HCT116 (cell line): ENCODE data around the gene NR4A1. TPM values are rescaled to one million over a fixed set of nuclear protein-coding genes. Genes with fewer than 3 reads are reported as not detected.
A peak's percentile ranks its signal among the peaks of the same experiment; 100 is the strongest.

ENCODE experiments used
- CBX3 ChIP-seq: IDR thresholded peaks from 2 replicates; pipeline ENCODE4 v1.6.1; 2012; ENCODE audit warnings: low read depth
- CEBPB ChIP-seq: IDR thresholded peaks from 2 replicates; pipeline ENCODE4 v1.6.1; 2012; ENCODE audit warnings: low read depth
- EZH2phosphoT487 ChIP-seq: fragments of 200-600 bp; IDR thresholded peaks from 2 replicates; pipeline ENCODE4 v1.6.1; 2018; ENCODE audit warnings: antibody characterized with exemption, borderline replicate concordance
- JUND ChIP-seq: IDR thresholded peaks from 2 replicates; pipeline ENCODE4 v1.6.1; 2012
- POLR2A ChIP-seq: IDR thresholded peaks from 2 replicates; pipeline ENCODE4 v1.7.0; 2011; ENCODE audit warnings: borderline replicate concordance; ENCODE audit not compliant: insufficient read depth, insufficient read length; ENCODE audit errors: extremely low read depth
- POLR2AphosphoS5 ChIP-seq: IDR thresholded peaks from 2 replicates; pipeline ENCODE4 v1.6.1; 2011; ENCODE audit warnings: mild to moderate bottlenecking, low read depth, low read length, moderate library complexity
- RAD21 ChIP-seq: IDR thresholded peaks from 2 replicates; pipeline ENCODE4 v1.6.1; 2012; ENCODE audit warnings: low read depth, mild to moderate bottlenecking
- SIN3A ChIP-seq: IDR thresholded peaks from 2 replicates; pipeline ENCODE4 v1.6.1; 2012; ENCODE audit warnings: low read depth
- SRF ChIP-seq: IDR thresholded peaks from 2 replicates; pipeline ENCODE4 v1.6.1; 2012; ENCODE audit warnings: low read depth
- TCF7L2 ChIP-seq: IDR thresholded peaks from 2 replicates; pipeline ENCODE4 v1.7.0; 2011; ENCODE audit warnings: borderline replicate concordance, inconsistent platforms; ENCODE audit not compliant: insufficient read depth, insufficient read length; ENCODE audit errors: extremely low read depth
- total RNA-seq: library from RNA; stranded (reverse); gene quantifications from one replicate; pipeline ENCODE4 v1.2.1, GENCODE V29; 2021; ENCODE audit not compliant: unreplicated experiment
- TF ChIP-seq, protein P1 (sequence below): IDR thresholded peaks from 2 replicates; pipeline ENCODE4 v1.6.1; 2011; ENCODE audit warnings: mild to moderate bottlenecking, low read length, moderate library complexity; ENCODE audit not compliant: insufficient replicate concordance; ENCODE audit errors: extremely low read depth
- TF ChIP-seq, protein P2 (sequence below): IDR thresholded peaks from 2 replicates; pipeline ENCODE4 v1.6.1; 2012; ENCODE audit warnings: low read depth

Gene NR4A1
- total RNA-seq, 1 experiment from 2014 or later: 35.3 TPM

DNA sequence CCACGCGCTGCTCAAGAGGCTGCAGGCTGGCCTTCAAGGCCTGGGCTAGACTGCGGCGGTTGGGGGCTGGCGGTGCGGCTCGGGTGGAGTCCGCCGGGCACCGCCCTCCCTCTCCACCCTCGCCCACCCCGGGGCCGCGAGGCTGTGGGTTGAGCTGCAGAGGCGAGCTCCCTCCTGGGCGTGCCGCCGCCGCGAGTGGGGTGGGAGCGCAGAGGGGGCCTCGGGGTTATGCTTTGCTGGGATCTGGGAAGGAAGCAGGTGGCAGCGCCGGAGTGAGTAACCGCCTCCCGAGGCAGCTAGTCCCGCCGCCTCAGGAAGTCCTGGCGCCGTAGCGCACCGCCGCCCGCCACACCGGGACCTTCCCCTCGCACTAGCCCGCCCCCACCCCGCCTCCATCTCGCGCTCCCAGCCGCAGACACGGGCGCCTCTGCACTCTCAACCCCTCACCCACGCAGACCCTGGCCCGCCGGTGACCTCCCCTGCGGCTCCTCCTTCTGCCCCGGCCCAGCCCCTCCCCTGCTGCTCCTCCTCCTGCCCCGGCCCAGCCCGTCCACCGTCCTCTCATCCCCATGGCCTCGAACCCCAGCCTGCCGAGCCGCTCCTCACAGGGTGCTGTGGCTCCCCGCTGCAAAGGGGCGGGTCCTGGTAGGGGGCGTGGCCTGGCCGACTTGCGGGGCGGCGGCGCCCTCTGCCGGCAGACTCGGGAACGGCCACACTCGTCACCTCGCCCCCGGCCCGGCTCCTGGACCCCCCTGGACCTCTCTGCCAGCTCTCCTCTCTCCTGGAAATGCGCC is 27.9 kb upstream of the NR4A1 start (continued):
- TF ChIP-seq POLR2AphosphoS5 (peak; percentile 56), RAD21 (no peak), SIN3A (no peak), POLR2A (no peak), EZH2phosphoT487 (no peak), JUND (no peak), SRF (no peak), CEBPB (no peak), CBX3 (no peak), TCF7L2 (no peak)
- TF ChIP-seq, protein P1, sequence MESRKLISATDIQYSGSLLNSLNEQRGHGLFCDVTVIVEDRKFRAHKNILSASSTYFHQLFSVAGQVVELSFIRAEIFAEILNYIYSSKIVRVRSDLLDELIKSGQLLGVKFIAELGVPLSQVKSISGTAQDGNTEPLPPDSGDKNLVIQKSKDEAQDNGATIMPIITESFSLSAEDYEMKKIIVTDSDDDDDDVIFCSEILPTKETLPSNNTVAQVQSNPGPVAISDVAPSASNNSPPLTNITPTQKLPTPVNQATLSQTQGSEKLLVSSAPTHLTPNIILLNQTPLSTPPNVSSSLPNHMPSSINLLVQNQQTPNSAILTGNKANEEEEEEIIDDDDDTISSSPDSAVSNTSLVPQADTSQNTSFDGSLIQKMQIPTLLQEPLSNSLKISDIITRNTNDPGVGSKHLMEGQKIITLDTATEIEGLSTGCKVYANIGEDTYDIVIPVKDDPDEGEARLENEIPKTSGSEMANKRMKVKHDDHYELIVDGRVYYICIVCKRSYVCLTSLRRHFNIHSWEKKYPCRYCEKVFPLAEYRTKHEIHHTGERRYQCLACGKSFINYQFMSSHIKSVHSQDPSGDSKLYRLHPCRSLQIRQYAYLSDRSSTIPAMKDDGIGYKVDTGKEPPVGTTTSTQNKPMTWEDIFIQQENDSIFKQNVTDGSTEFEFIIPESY: no peak
- TF ChIP-seq, protein P2, sequence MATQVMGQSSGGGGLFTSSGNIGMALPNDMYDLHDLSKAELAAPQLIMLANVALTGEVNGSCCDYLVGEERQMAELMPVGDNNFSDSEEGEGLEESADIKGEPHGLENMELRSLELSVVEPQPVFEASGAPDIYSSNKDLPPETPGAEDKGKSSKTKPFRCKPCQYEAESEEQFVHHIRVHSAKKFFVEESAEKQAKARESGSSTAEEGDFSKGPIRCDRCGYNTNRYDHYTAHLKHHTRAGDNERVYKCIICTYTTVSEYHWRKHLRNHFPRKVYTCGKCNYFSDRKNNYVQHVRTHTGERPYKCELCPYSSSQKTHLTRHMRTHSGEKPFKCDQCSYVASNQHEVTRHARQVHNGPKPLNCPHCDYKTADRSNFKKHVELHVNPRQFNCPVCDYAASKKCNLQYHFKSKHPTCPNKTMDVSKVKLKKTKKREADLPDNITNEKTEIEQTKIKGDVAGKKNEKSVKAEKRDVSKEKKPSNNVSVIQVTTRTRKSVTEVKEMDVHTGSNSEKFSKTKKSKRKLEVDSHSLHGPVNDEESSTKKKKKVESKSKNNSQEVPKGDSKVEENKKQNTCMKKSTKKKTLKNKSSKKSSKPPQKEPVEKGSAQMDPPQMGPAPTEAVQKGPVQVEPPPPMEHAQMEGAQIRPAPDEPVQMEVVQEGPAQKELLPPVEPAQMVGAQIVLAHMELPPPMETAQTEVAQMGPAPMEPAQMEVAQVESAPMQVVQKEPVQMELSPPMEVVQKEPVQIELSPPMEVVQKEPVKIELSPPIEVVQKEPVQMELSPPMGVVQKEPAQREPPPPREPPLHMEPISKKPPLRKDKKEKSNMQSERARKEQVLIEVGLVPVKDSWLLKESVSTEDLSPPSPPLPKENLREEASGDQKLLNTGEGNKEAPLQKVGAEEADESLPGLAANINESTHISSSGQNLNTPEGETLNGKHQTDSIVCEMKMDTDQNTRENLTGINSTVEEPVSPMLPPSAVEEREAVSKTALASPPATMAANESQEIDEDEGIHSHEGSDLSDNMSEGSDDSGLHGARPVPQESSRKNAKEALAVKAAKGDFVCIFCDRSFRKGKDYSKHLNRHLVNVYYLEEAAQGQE: no peak
